Keratinocyte (primary cell): ENCODE data around the gene HEXIM1. TPM values are rescaled to one million over a fixed set of nuclear protein-coding genes. Genes with fewer than 3 reads are reported as not detected.

ENCODE experiments used
- DNase-seq: peaks from one replicate; pipeline ENCODE4 v3.0.0-alpha.2; 2011; ENCODE audit warnings: low read depth, missing footprints, low spot score
- FAIRE-seq: peaks from 2 replicates; lab custom pipeline; 2011; peaks lifted over from hg19 to GRCh38; lab: Jason Lieb, UNC
- H2AFZ ChIP-seq: 2 replicates; pipeline ENCODE4 v1.6.0; 2012; ENCODE audit warnings: low read length, control low read depth, inconsistent platforms; ENCODE audit not compliant: control insufficient read depth
- H3K27ac ChIP-seq: 2 replicates; pipeline ENCODE4 v1.5.1; 2011; ENCODE audit warnings: low read length; ENCODE audit not compliant: control insufficient read depth, insufficient read depth
- H3K27me3 ChIP-seq: 3 replicates; pipeline ENCODE4 v1.6.0; 2011; ENCODE audit warnings: low read length; ENCODE audit not compliant: control insufficient read depth, insufficient read depth; ENCODE audit errors: extremely low read depth
- H3K36me3 ChIP-seq, 2 experiments: 2 replicates in 1 of 2; 3 replicates in 1 of 2; pipeline ENCODE4 v1.5.1; 2011; ENCODE audit warnings: low read length in 2 of 2, mild to moderate bottlenecking in 1 of 2; ENCODE audit not compliant: control insufficient read depth in 2 of 2, insufficient read depth in 2 of 2; ENCODE audit errors: extremely low read depth in 1 of 2
- H3K4me1 ChIP-seq: 3 replicates; pipeline ENCODE4 v1.5.1; 2011; ENCODE audit warnings: low read length; ENCODE audit not compliant: control insufficient read depth, insufficient read depth; ENCODE audit errors: extremely low read depth
- H3K4me2 ChIP-seq: 3 replicates; pipeline ENCODE4 v1.6.0; 2011; ENCODE audit warnings: low read depth, low read length; ENCODE audit not compliant: control insufficient read depth, insufficient read depth; ENCODE audit errors: extremely low read depth
- H3K4me3 ChIP-seq, 3 experiments: fragments of 200-600 bp in 1 of 3; sonication (generic) in 1 of 3; 2 replicates in 2 of 3; 3 replicates in 1 of 3; pipeline ENCODE4 v1.5.1; 2011 to 2016; ENCODE audit warnings: low read length in 3 of 3, mild to moderate bottlenecking in 3 of 3, control low read depth in 2 of 3, inconsistent platforms in 1 of 3, low read depth in 1 of 3, mixed read lengths in 1 of 3, mixed run types in 1 of 3, moderate library complexity in 1 of 3; ENCODE audit not compliant: control insufficient read depth in 2 of 3, insufficient read depth in 2 of 3; ENCODE audit errors: extremely low read depth in 1 of 3
- H3K79me2 ChIP-seq: 2 replicates; pipeline ENCODE4 v1.6.0; 2012; ENCODE audit warnings: low read length; ENCODE audit not compliant: control insufficient read depth, insufficient read depth
- H3K9ac ChIP-seq: 3 replicates; pipeline ENCODE4 v1.6.0; 2011; ENCODE audit warnings: low read length; ENCODE audit not compliant: control insufficient read depth, insufficient read depth; ENCODE audit errors: extremely low read depth
- H3K9me1 ChIP-seq: 3 replicates; pipeline ENCODE4 v1.6.0; 2011; ENCODE audit warnings: low read length; ENCODE audit not compliant: control insufficient read depth, insufficient read depth; ENCODE audit errors: extremely low read depth
- H3K9me3 ChIP-seq: 2 replicates; pipeline ENCODE4 v1.5.1; 2012; ENCODE audit warnings: low read depth, low read length; ENCODE audit not compliant: control insufficient read depth
- H4K20me1 ChIP-seq: 3 replicates; pipeline ENCODE4 v1.6.0; 2011; ENCODE audit warnings: low read length; ENCODE audit not compliant: control insufficient read depth, insufficient read depth; ENCODE audit errors: extremely low read depth
- EZH2 ChIP-seq: IDR thresholded peaks from one replicate; pipeline ENCODE4 v1.6.1; 2012; ENCODE audit warnings: inconsistent platforms, mild to moderate bottlenecking, low read length, moderate library complexity
- dilution Hi-C: fragments of 300-500 bp; cut with MboI; formaldehyde crosslinking; loops from one replicate; pipeline ENCODE4 v1.7.0; 2020; ENCODE audit warnings: low sequenced_read_pairs; ENCODE audit not compliant: extremely low pct_ligation_motif_present
- polyA plus RNA-seq, 5 experiments: library from polyadenylated mRNA; depleted of rRNA in 3 of 5; stranded (reverse) in 3 of 5; stranded (forward) in 1 of 5; unstranded in 1 of 5; fragments of >200 nt; gene quantifications; 1 replicate in 1 of 5; 2 replicates in 3 of 5; 3 replicates in 1 of 5; pipeline versions ENCODE4 v1.2.1 to v1.2.3, GENCODE V29; 2011 to 2012; ENCODE audit warnings: missing spikeins in 2 of 5, low read depth in 1 of 5, low replicate concordance in 1 of 5
- TF ChIP-seq, protein P1 (sequence below), 3 experiments: IDR thresholded peaks in 1 of 3; conservative IDR thresholded peaks in 1 of 3; optimal IDR thresholded peaks in 1 of 3; 2 replicates in 2 of 3; 3 replicates in 1 of 3; pipeline versions ENCODE3 to v1.5.1; 2011; ENCODE audit warnings: low read length in 3 of 3, mild to moderate bottlenecking in 3 of 3, moderate library complexity in 2 of 3, control low read depth in 1 of 3, inconsistent platforms in 1 of 3; ENCODE audit not compliant: insufficient read depth in 2 of 3; ENCODE audit errors: extremely low read depth in 1 of 3

HEXIM1 gene
- polyA plus RNA-seq, 1 donor (not counting 4 experiments of a cell fraction or from before 2014, with no cell fraction given): 19.9 TPM

DNA sequence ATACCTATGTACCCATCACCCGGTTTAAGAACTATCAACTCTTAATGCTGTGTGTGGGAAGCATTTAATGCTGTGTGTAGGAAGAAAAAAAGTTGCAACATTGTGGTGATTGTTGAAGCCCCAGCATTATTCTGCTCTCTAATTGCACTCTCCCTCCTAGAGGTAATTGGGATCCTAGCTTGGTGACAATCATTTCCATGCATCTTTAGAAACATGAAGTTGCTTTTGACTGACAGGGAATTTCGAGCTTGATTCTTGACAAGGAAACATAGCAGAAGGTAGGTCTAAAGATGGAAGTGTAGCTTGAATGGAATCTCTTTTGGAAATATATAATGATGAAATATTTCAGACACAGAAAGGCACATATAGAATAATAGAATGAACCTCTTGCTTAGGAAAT is 40.7 kb downstream of the HEXIM1 start:
- no peak overlapping the region for H2AFZ ChIP-seq
- no peaks in the 10 kb centered on the region for H3K9me3 ChIP-seq
- H3K27ac ChIP-seq: no peak overlapping the region
- no peaks in the 10 kb centered on the region for H4K20me1 ChIP-seq
- no peaks in the 10 kb centered on the region for H3K27me3 ChIP-seq
- H3K9me1 ChIP-seq: no peaks in the 10 kb centered on the region
- no peak overlapping the region for H3K4me2 ChIP-seq
- no peaks in the 10 kb centered on the region for H3K36me3 ChIP-seq
- no peak overlapping the region for H3K4me3 ChIP-seq
- no peak overlapping the region for H3K9ac ChIP-seq
- dilution Hi-C loops: no loop called here
- TF ChIP-seq, protein P1, sequence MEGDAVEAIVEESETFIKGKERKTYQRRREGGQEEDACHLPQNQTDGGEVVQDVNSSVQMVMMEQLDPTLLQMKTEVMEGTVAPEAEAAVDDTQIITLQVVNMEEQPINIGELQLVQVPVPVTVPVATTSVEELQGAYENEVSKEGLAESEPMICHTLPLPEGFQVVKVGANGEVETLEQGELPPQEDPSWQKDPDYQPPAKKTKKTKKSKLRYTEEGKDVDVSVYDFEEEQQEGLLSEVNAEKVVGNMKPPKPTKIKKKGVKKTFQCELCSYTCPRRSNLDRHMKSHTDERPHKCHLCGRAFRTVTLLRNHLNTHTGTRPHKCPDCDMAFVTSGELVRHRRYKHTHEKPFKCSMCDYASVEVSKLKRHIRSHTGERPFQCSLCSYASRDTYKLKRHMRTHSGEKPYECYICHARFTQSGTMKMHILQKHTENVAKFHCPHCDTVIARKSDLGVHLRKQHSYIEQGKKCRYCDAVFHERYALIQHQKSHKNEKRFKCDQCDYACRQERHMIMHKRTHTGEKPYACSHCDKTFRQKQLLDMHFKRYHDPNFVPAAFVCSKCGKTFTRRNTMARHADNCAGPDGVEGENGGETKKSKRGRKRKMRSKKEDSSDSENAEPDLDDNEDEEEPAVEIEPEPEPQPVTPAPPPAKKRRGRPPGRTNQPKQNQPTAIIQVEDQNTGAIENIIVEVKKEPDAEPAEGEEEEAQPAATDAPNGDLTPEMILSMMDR (optimal IDR thresholded peaks at IDR 0.05 in 1 of 3, IDR thresholded peaks at IDR 0.05 in 1 of 3, conservative IDR thresholded peaks at IDR 0.05 in 1 of 3; ENCODE audit: extremely low read depth in 1 of 3, insufficient read depth in 2 of 3, low read length in 3 of 3): no peak
- TF ChIP-seq EZH2: no peak
- H3K4me1 ChIP-seq: peaks cover 5% of the 10 kb centered on the region
- no peak for FAIRE-seq
- DNase-seq: no peak
- no peaks in the 10 kb centered on the region for H3K79me2 ChIP-seq

DNA sequence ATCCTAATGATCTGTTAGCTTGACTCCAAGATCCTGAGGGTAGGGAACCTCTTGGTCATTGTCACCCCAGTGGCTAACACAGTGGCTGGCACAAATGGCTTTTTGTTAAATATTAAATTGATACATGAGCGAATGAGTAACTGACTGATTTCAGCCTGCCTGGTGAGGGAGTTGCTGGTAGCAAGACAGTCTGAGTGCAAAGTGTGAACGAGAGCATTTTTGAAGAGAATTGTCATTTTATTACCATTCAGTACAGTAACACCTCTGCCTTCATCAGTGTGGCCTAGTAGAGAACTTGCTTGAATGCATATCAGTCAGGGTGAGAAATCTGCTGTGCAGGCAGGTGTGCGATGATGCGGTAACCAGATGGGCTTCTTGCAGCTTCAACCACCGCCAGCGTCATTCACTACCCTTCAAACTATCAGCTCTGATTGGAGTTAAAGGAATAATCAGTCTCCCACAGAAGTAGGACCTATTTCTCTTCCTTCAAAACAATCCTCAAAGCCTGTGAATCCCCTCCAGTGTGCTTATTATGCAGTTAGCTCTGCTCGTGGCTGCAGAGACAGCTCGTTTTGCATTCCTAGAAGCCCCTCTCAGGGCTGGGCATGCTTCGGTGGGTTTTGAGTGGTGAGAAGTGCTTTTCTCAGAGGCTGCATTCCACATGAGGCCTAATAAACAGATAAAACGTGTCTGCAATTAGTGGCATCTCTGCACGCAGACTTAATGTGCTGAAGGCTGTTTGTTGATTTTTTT is 42.4 kb downstream of the HEXIM1 start:
- no peak overlapping the region for H3K4me2 ChIP-seq
- no peak overlapping the region for H2AFZ ChIP-seq
- H3K4me1 ChIP-seq: no peaks in the 10 kb centered on the region
- H3K9me3 ChIP-seq: no peaks in the 10 kb centered on the region
- DNase-seq: no peak
- no peaks in the 10 kb centered on the region for H3K79me2 ChIP-seq
- no peak for FAIRE-seq
- H4K20me1 ChIP-seq: no peaks in the 10 kb centered on the region
- no peaks in the 10 kb centered on the region for H3K27me3 ChIP-seq
- no peaks in the 10 kb centered on the region for H3K9me1 ChIP-seq
- H3K36me3 ChIP-seq: no peaks in the 10 kb centered on the region
- no peak overlapping the region for H3K4me3 ChIP-seq
- dilution Hi-C loops: no loop called here
- TF ChIP-seq, protein P1 (optimal IDR thresholded peaks at IDR 0.05 in 1 of 3, IDR thresholded peaks at IDR 0.05 in 1 of 3, conservative IDR thresholded peaks at IDR 0.05 in 1 of 3; ENCODE audit: extremely low read depth in 1 of 3, insufficient read depth in 2 of 3, low read length in 3 of 3): no peak
- TF ChIP-seq EZH2: no peak
- H3K9ac ChIP-seq: no peak overlapping the region
- H3K27ac ChIP-seq: no peak overlapping the region
